GM12892 (cell line): ENCODE results near the gene DAZL.

ENCODE experiments used
- POLR2A ChIP-seq: IDR thresholded peaks from 2 replicates; pipeline ENCODE4 v1.6.1; 2011; ENCODE audit warnings: low read depth, low read length, control low read depth
- POLR2AphosphoS5 ChIP-seq: IDR thresholded peaks from 2 replicates; pipeline ENCODE4 v1.6.1; 2011; ENCODE audit warnings: low read depth, low read length, control low read depth

GRCh38 chr3:16647668-16648067 is 42.4 kb upstream of the DAZL start:
- TF ChIP-seq POLR2A (no peak), POLR2AphosphoS5 (no peak)
